Stimulated activated CD8-positive, alpha-beta memory T cell treated with anti-CD3 and anti-CD28 coated beads, Interleukin-15, amount 100 ng/mL, for 1 hour (primary cell): ENCODE data around the gene PTPN2.

Experiments
- DNase-seq: peaks from one replicate; pipeline ENCODE4 v3.0.0-alpha.2; 2020; ENCODE audit warnings: low read depth

PTPN2 gene

DNA sequence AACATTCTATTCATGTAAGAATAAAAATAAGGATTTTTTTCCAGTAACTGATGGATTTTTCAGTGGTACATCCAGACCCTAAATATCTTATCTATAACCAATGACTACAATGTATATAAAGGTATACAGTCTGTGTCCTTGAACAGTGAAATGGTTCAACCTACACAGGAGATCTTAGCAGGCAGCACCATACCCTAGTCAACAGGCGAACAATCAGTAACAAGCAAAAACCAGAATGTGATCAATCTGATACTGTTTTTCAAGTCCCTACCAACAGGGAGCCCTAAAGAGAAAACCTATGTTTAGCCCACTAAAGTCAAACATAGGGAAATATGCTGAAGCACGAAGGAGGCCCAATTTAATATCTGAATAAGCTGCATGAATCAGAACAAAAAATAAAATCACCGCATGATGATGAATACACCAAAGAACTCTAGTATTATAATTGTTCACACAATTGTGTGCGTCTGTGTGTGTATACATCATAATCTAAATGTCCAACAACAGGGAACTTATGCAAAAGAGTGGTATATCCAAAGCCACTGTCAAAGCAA is 26.0 kb downstream of the PTPN2 start:
- DNase-seq: no peak

DNA sequence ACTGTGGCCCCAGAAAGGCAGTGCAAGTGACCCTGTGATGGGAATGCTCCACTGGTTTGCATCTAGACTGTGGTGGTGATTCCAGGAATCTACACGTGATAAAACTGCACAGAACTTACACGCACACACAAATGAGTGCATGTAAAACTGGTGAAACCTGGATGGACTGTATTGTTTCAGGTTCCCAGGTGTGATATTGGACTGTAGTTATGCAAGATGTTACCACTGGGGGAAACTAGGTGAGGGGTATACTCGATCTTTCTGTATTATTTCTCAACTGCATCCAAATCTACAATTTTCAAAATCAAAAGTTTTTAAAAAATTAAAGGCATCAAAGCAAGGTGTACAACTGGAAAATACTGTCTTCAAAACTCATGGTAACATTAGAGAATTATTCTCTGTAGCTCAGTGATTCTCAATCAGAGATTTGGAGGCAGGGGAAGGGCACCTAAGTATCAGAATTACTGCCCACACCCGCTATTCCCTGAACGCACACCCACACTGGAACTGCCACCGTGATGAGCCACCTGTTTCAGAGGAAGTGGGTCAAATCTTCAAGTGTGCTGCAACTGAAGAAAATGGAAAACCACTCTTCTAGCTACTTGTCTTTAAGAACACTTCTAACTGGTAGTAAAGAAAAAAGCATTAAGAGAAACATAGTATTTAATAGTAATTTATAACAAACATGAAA is 26.7 kb downstream of the PTPN2 start:
- no peak for DNase-seq

DNA sequence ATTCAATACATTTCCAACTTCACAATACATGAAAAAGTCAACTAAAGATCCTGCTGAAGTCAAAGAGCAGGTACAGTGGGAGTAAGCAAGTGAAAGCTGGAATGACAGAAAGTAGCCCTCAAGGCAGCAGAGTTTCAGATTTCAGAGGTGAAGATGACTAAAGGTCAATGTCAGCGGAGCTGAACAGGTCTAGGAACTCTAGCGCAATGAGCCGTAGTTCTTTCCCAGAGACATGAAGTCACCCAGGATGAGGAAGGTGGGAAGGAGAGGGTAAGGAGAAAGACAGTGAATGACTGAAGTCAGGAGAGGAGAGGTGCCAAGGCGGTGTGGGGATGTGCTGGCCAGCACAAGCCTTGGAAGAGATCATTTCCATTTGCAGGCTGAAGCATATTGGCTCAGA is 28.1 kb downstream of the PTPN2 start:
- DNase-seq: no peak

DNA sequence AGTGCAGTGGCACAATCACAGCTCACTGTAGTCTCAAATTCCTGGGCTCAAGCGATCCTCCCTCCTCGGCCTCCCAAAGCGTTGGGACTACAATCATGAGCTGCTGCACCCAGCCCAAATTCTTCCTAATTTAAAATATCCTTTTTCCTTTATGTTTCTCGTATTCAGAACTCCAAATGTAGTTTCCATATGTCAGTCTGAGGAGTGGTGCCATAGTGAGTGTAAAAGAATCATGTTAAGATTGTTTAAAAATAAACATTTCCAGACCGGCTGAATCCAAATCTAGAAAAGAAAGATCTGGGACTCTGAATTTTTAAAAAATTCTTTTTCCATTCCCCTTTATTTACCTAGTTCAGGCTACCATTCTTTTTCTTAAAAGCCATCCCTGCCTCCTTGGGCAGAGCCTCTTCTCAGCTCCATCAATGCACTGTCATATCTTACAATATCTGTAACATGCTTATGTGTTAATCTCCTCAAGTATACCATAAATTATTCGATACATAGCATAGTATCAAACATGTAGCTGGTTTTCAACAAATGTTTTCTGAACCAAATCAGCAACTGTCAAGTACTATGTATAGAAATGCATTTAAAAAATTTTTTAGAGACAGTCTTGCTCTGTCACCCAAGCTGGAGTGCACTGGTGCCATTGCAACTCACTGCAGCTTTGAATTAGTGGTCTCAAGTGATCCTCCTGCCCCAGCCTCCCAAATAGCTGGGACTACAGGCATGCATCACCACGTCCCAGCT is 31.3 kb downstream of the PTPN2 start:
- DNase-seq: no peak

DNA sequence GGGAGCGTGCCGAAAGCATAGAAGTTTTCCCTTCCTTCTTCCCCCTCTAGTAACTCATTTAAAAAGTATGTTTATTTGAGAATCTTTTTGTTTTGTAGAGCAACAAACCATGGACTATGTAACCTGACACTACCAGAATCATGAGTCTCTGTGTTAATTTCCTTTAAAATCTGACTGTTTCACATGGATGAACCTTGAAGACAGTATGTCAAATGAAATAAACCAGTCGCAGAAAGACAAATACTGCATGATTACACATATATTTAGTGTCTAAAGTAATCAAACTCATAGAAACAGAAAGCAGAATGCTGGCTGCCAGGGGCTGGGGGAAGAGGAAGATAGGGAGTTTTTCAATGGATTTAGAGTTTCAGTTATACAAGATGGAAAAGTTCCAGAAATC is 32.3 kb downstream of the PTPN2 start:
- DNase-seq: no peak

DNA sequence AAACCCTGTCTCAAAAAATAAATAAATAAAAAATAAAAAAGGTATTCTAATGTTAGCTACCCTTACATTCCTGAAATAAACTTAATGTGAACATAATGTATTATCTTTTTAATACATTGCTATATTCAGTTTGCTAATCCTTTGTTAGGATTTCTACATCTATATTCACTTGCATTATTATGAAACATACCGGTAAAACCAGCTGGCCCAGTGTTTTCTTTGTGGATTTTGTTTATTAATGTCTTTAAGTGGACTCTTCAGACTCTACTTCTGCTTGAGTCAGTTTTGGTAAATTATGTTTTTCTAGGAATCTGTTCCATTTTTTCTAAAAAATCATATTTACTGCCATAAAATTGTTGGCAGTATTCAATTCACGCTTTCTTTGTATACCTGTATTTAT is 34.5 kb downstream of the PTPN2 start:
- no peak for DNase-seq

DNA sequence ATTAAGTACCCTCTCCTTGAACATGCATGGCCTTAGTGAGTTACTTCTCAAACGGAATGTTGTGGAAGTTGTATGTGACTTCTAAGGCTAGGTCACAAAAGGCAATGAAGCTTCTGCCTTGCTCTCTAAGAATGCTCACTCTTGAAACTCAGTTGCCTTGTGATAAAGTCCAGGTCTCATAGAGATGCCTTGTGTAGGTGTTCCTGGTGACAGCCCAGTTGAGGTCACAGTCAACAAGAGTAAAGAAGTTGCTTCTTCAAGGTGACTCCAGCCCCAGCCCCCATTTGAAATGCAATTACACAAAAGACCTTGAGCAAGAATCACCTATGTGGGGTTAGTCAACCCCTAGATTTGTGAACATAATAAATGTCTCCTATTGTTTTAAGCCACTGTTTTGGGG is 35.6 kb downstream of the PTPN2 start:
- no peak for DNase-seq

DNA sequence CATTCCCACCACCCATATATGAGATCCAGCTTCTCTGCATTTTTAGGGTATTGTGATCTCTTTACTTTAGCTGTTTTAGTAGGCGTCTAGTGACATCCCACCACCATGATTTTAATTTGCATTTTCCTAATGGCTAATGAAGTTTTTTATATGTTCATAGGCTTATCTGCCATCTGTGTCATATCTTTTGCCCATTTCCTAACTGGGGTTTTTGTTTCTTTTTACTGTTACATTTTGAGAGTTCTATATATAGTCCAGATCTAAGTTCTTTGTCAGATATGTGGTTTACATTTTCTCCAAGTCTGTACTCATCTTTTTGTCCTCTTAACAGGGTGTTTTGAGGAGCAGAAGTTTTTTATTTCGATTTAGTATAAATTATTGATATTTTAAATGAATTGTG is 39.6 kb downstream of the PTPN2 start:
- DNase-seq: no peak

DNA sequence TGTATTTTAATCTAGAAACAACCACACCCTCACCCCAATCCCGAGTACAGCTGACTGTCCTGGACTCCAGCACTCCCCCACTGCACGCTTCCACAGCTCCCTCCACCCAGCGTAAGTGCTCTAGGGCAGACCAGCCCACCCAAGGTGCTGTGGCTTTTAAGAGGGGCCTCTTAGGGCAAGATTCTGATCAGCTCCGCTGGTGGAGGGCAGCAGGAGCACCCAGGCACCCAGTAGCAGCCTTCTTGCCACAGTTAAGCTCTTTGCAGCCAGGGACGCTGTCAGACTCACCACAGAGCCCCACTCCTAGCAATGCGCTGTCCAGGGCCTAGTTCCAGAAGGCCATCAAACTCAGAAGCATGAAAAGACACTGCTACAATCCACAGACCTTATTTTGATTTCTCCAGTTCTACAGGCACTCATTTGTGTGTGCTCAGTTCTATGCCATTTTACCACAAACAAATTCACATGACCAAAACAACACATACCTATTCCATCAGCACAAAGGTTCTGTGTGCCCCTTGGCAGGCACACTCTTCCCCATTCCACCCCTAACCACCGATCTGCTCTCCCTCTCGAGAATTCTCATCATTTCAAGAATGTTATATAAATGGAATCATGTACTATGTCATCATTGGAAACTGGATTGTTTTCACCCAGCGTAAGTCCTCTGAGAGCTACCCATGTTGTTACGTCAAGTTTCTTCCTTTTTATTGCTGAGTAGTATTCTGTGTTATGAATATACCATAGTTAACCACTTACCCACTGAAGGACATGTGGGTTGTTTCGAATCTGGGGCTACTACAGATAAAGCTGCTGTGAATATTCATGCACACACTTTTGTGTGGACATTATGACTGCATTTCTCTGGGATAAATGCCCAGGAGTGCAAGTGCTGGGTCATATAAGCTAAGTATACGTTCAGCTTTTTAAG is 40.4 kb downstream of the PTPN2 start:
- no peak for DNase-seq

DNA sequence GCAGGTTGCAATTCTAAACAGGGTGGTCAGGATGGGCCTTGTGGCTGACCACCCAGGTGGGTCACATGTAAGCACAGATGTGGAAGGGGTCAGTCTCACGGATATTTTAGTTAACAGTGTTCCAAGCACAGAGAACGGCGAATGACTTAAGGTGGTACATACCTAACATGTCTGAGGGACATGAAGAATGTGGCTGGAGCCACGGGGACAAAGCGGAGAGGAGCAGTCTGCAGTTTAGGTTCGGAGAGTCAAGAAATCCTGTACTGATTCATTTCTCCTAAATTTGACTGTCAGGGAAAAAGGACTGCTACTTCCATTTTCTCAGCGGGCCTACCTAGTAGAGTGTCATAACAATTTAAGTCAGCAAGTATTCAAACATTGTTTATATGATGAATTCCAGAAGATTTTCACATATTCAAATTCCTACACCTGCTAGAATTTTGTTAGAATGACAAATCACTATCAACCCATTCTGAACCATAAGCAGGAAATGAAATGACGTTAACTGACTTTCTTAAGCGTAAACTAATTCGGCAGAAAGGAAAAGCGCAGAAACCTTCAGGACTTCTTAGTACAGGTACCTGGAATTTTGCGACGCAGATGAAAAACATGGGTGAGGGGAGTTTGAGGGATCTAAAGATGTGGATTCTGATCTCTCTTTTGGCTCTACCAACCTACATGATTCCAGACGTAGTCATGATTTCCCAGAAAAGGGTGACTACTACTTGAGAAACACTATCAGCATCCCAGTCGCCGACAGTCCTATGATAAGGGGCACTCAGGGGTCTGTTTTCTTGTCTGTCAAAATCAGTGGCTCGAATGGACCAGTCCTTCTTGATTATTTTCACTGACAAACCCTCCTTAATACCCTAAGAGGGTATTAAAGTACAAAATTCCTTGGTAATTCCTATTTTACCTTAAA is 41.3 kb downstream of the PTPN2 start:
- DNase-seq: no peak

DNA sequence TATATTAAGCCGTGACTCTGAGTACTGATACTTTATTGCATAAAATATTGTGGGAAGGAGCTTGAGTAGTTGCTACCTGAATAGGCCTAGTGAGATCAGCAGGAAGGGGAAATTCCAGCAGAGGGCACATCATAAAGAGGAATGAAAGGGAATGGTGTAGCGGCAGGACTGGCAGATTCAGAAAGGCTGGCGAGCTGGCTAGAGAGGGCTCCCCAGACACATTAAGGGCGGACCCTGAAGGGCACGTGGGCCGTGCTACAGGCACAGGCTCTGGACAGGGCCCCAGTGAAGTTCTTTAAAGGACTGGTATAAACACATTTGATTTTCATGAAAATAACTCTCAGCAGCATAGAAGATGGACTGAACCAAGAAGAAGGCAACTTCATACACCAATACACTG is 43.0 kb downstream of the PTPN2 start:
- no peak for DNase-seq

DNA sequence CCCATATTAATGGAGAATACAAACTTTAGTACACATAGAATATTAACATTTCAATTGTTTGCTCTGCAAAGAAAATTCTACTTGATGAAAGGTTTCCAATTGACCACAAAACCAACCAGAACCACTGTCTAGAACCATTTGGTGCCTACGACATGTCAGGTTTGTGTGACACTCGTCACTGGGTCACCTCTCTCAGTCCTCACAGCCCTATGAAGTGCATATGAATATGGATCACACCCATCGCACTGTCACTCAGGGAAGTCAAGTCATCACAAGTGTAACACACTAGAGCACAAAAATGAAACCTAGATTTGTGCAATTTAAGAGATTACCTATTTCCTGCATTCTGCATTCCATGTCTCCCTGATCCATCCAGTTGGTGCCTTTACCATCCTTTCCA is 43.7 kb downstream of the PTPN2 start:
- DNase-seq: no peak

DNA sequence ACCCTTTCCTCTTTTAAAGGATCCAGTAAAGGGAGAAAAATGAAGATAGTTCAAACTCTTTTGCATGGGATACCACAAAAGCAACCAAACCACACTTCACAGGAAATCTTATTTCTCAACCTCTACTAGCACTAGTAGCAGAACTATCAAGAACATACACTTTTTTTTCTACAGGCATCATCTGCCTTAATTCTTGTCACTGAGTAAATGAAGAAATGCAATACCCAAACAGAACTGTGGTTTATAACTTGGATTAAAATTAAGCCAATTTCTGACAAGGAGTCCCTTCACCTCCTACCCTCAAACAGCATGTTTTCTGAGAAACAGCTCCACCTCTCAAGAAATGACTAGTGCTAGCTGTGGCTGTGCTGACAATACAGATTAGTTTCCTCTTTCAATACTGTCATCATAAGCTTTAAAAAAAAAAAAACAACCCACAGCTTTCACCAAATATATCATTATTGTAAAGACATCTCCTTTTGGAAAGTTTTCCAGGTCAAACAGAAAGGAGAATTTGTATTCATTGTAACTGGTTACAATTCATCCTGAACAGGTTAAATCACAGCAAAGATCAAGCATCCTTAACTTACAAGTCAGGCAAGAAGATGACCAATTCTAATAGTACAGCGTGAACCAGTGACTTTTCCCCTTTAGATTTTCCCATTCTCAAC is 44.4 kb downstream of the PTPN2 start:
- DNase-seq: no peak

DNA sequence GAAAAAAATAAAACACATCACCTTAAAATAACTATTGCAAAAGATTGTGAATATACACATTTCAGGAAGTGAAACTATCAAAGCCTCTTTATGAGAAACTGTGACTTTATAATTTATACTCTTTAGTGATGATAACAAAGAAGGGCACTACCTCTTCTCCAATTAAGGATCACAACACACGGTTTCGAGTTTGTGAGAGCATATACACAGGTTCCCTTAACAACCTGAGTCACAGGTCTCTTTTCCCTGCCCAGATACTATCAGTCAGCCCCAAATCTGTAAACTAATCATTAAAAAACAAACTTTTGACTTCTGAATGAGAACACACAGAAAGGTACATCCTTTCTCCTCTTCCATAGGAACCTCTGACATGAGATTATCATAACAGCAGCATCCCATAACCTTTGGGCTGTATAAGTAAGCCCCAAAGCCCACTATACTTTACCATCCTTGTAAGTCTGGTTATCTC is 44.9 kb downstream of the PTPN2 start:
- no peak for DNase-seq

DNA sequence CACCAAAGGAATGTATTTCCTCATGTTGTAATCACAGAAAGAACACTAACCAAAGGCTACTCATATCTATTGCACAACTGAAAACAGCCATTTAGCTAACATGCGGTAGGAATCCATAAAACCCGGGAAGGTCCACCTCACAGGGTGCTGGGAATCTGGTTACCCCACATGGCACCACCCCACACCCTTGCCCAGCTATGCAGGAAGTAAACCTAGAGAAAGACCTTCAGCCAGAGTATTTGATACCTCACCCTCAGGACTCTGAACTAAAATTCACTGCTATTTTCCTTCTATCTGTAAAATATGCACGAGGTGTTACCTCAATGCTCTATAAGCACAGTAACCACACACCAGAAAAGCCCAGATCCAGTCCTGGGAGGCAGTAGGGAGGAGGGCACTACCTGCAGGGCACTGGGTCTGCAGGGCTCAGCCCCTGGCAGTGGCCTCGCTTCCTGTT is 45.8 kb downstream of the PTPN2 start:
- DNase-seq: no peak

DNA sequence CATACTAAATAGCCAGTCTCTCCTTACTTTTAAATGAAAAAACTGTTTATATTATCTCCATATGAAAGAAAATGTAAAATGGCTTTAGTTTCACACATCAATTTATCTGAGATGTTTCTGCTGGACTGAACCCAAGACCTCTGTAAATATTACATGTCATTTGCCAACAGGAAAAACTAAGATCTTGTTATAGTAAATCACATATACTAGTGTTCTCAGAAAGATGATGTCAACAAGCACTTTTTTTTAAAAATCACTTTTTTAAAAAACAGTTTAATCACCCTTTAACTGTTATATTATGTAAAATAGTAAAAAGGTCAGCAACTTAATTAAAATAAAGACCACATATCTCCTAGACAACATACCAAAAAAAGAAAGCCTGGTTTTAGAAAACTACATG is 46.3 kb downstream of the PTPN2 start:
- DNase-seq: no peak

DNA sequence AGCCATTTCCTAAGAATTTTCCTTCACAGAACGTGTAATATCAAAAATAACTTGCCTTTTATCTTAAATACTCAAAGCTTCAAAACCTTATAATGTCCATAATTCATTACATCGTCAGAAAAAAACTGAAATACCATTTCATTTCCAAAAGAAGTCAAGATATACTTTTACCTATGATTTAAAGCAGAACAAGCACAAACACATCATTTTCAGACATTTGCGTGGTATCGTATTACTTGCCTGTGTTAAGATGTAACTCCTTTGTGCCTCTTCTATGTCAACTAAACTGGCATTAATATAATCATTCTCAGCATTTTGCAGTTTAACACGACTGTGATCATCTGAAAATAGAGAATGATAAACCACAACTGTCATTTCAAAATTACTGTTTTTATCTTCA is 47.5 kb downstream of the PTPN2 start:
- no peak for DNase-seq

DNA sequence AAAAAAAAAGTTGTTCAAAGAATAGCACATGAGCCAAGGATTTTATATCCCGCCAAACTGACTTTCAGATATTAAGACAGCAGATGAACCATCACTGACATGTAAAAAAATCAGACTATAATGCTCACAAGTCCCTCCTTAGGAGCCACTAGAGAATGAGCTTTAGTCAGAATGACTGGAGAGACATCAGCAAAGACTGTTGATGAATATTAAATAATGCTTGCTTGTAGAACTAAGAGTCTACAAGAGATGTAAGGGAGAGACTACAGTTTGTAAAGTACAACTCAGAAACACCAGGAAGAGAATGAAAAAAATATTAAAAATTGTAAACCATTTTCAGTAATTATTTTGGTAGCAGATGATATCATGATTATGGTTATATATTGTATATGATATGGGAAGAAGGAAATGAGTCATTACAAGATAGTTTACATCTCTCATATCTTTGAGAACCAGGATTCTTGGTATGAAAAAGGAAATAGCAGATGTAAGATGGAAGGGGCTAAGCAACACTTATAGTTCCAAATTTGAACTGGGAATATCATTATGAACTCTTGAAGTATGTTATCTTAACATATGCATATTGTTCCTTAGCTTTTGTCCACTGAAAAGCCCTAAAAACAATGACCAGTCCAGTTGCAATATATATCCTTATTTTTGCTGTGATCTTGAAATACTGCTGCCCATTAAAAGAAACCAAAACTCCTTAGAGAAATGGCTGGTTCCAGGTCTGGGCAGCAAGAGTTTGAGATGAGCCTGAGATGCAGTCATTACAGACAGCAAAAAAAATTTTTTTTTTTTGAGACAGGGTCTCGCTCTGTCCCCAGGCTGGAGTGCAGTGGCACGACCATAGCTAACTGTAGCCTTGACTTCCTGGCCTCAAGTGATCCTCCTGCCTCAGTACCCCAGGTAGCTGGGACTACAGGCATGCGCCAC is 55.7 kb downstream of the PTPN2 start:
- DNase-seq: no peak

DNA sequence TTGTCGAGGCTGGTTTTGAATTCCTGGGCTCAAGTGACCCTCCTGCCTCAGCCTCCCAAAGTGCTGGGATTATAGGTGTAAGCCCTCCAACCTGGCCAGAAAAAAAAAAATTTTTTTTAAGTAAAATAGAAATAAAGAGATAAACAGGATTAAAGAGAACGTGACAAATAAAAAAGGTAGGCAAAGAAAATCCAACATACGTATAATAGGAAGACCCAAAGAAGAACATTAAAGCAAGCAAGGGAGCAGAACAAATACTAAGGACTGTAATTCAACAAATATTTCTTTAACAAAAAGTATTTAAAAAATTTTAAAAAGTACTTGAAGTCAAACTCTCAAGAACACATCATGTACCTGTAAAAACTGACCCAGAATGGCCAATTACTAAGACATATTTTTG is 56.4 kb downstream of the PTPN2 start:
- DNase-seq: no peak

DNA sequence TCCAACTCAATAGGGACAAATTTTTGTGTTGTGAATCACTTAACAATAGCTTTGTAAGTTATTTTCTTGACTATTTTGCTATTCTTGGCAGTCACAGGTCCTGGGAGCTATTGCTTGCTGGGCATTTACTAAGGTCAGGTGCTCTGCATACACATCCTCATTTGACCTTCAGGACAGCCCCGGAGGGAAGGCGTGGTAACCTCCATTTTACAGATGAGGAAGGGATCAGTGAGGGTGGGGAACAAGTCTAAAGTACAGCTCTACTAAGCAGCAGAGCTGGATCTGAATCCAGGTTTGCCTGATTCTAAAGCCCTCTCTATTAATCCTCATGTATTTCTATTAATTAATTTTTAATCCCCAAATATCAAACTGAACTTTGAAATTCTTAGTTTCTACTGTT is 58.8 kb downstream of the PTPN2 start:
- DNase-seq: no peak
